Measurements from ENCODE around the gene SGSM2.
A peak's percentile ranks its signal among the peaks of the same experiment; 100 is the strongest.
"Not testable (repeated sequence)": the region's sequence is repeated elsewhere in the genome, so short reads cannot be mapped to it uniquely, and the experiment has no call there.

The SGSM2 gene
- total RNA-seq, result 21.9 to 88.3 (median 44.7) reads per million in 17 experiments

DNA sequence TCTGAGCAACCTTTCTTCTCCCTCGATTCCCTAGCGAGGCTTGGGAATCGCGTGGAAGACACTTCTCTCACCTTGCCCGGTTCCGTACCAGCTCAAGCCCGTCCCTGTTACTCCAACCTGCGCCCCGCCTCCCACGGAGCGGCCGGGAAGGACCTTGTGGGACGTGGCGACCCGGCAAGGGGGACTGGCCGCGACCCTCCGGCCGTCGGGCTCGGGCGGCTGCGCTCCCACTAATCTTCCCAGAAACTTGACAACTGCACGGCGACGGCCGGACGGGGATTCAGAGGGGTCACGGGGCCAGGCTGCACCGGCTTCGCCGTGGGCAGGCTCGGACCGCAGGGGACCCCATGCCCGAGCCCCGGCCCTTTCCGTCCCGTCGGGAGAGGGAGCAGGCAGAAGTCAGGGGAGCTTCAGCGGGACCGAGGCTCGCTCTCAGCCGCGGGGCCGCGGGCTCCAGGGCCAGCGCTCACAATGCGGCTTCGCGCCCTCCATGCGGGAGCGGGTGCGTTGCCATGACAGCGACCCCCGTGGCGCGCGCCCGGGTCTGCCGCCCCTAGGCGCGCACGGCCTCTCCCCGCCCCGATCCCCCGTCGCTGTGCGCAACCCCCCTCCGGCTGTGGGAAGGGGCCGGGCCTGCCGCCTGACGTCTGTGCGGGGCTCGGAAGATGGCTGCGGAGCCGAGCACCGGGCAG lies at the start of gene SGSM2:
Gene SGSM2 (plus strand): TSS at position 650 of the 692 bp plus-strand sequence. CDS start 188 bp downstream, outside the sequence.
- peak; percentile 49 to 80 (median 68) for DNase-seq

DNA sequence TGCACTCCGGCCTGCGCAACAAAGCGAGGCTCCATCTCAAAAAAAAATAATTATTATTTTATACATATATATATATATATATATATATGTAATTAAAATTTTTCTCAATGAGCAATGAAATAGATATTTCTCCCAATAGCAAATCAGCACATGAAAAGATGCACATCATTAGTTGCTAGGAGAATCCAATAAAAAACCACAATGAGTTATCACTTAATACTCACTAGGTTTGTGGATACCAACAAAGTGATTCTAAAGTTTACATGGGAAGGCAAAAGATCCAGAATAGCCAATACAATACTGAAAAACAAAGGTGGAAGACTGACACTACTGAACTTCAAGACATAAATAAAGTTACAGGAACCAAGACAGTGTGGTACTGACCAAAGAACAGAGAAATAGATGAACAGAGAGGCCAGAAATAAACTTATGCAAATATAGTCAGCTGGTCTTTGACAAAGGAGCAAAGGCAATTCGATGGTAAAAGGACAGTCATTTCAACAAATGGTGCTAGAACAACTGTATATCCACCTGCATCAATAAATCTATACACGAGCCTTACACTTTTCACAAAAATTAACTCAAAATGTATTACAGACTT lies 47.3 kb upstream of the SGSM2 start:
- DNase-seq, result no peak

GRCh38 chr17:2292100-2292499 lies 45.2 kb upstream of the SGSM2 start:
- DNase-seq, result no peak

DNA sequence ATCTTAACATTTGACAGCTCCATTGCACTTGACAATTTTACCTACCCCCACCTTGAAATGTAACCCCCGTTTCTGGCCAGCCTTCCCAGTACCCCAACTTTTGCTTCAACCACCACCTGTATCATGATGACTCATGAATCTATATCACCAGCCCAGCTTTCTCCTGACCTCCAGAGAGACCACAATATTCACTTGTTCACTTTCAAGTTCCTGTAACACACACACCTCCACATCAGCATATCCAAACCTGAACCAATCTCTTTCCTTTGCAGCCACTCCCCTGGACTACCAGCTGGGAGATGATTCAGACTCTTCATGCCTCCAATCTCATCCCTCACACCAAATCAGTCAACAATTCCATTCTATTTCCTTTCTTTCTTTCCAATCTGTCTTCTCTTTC lies 41.7 kb upstream of the SGSM2 start:
- no peak for DNase-seq

DNA sequence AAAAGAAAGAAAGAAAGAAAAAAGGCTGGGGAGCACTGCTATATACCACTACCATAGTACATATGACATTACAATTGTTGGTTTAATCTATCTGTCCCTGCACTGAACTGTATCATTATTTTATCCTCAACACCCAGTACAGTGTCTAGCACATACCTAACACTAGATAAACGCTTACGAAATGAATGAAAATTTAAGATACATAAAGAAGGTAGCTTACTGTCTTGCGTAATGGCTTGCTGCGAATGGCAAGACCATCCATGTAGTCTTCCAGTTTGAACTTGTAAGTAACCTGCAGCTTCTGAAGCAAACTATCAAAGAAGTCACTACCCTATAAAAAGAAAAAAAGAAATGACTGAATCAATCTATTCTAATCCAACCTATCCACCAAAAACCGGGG lies 40.3 kb upstream of the SGSM2 start:
- DNase-seq, result no peak

- no peak for DNase-seq
Measured at GRCh38 chr17:2299136-2299535, 38.2 kb upstream of the SGSM2 start.

- DNase-seq, result no peak
Measured at GRCh38 chr17:2299756-2300155, 37.5 kb upstream of the SGSM2 start.

GRCh38 chr17:2302778-2303203 lies 34.5 kb upstream of the SGSM2 start:
- DNase-seq, result no peak

- DNase-seq, result peak; percentile 95 to 98 (median 96)
Measured at GRCh38 chr17:2303204-2304188, 33.8 kb upstream of the SGSM2 start, which contains the start of the genes SMG6 and SRR. Gene SMG6, minus strand, starts transcription at chr17:2303785. Its CDS starts 65 bp downstream, at chr17:2303720. Gene SRR, plus strand, starts transcription at chr17:2303950. Its CDS starts 11,611 bp downstream, at chr17:2315561.

DNA sequence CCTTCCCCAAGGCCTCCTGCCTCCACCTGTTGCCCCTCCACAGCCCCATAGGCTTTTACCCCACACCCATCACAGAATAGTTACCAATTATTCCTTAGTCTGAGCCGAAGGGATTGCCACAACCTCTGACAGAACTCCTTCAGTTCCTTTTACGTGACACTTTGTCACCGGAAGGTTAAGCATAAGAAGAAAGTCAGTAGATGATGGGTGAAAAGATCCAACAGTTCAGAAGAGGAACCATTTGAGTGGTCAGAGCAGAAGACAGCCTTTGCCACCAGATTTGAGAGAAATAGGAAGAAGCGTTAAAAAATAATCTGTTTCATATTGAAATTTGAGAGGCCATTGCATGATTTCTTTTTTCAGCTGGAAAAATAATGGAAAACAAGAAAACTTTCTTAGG lies 32.4 kb upstream of the SGSM2 start:
- peak; percentile 13 to 68 (median 40) for DNase-seq

DNA sequence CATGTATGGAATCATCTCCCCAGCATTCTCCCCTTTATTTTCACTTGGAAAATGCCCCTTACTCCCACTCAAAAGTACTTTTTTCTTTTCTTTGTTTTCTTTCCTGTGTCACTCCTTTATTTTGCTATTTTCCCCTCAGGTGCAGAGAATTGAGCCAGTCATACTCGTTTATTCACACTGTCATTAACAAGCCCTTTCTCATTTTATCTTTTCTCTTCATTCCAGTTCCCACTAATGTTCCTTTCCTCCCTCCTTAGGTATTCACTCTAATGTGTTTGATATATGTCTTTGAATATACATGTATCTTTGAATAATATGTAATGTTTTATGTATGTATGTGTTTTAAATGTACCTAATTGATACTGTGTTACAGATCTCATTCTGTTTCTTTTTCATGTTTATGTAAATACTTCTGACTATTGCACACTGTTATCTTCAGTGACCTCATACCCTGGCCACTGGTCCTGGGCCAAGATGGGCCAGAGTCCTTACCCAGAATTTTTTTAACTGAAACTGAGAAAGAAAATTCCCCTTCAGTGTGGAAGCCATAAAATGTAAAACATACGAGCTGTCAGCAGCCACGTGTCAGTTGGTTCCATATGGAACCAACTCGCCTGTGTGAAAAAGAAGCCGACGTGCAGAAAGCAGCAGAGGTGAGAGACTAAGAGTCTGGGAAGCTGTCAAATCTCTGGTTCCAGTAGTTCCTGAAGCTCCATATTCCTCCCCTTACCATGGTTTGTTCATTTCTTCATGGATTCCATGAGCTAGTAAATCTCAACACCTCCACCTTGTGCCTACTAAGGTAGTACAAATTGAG lies 27.8 kb upstream of the SGSM2 start:
- no peak for DNase-seq

GRCh38 chr17:2312736-2313135 lies 24.6 kb upstream of the SGSM2 start:
- no peak for DNase-seq

- not testable (repeated sequence) for DNase-seq
Measured at GRCh38 chr17:2316916-2317205, 20.4 kb upstream of the SGSM2 start.

GRCh38 chr17:2317796-2318195 lies 19.5 kb upstream of the SGSM2 start:
- no peak for DNase-seq

- DNase-seq, result peak in 2 of 4 experiments; percentile 57 to 63
Measured at GRCh38 chr17:2319051-2319450, 18.2 kb upstream of the SGSM2 start.

DNA sequence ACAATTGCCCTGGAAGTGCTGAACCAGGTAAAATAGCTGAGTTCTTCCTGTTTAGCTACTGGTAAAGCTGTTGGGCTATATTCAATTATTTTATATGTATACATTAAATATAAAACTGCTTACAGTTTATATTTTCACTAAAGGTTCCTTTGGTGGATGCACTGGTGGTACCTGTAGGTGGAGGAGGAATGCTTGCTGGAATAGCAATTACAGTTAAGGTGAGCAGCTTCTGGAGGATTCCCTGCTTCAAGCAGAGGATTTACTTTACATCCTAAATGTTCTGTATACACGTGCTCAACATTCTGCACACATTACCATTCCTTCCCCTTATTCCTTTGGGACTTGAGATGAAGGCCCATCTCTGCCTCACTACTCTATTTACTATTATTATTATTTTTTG lies 15.9 kb upstream of the SGSM2 start:
- DNase-seq, result no peak

- no peak for DNase-seq
Measured at GRCh38 chr17:2323629-2324314, 13.5 kb upstream of the SGSM2 start.

DNA sequence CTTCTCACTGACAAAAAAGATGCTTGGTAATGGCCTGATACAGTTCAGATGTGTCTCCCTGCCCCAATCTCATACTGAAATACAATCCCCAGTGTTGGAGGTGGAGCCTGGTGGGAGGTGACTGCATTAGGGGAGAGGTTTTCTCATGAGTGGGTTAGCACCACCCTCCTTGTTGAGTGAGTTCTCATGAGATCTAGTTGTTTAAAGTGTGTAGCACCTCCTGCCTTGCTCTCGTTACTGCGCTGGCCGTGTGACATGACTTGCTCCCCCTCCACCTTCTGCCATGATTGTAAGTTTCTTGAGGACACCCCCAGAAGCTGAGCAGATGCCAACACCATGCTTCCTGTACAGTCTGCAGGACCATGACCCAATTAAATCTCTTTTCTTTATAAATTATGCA lies 6.0 kb upstream of the SGSM2 start:
- DNase-seq, result no peak

- DNase-seq, result peak; percentile 6 to 42 (median 26)
Measured at GRCh38 chr17:2335726-2336214, 1.5 kb upstream of the SGSM2 start.

DNA sequence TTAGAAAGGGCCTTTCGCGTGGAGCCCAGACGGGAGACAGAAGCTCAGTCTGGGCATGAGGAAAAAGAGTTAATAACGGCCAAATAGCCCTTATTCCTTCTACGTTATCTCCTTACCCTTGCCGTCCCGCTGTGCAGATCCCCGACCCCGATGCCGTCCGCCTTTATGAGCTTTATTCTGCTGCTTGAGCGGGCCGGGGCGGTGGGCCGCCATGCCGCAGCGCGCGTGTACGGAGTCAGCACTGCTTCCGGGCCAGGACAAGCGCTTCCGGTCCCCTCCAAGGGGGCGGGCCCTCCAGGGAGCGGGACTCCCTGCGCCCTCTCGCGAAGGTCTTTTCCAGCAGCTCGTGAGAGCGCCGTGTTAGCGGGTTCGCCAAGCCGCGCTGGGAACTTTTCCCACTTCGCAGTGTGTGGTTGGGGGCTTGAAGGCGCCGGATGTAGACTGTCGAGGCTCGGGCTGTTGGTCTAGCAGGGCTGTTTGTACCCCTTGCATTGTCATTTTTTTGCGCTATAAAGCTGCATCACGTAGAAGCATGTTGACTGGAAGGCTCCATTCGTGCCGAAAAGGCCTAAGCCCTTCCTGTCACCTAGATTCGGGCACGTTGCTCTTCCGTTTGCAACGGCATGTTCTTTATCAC lies 968 bp upstream of the SGSM2 start, which contains the start of gene TSR1:
Gene TSR1 (minus strand): TSS at position 243 of the 637 bp plus-strand sequence. CDS start 30 bp downstream, at position 213.
- DNase-seq, result peak; percentile 90 to 96 (median 94)
